Left ventricle myocardium inferior (tissue), 1 donor: ENCODE measurements around the gene ALCAM. TPM values are rescaled to one million over a fixed set of nuclear protein-coding genes. Genes with fewer than 3 reads are reported as not detected.
A peak's percentile ranks its signal among the peaks of the same experiment; 100 is the strongest.

Experiments
- DNase-seq: peaks from one replicate; pipeline ENCODE4 v3.0.0-alpha.2; 2020
- H3K27ac ChIP-seq: fragments of 200-600 bp; replicated peaks from 2 replicates; pipeline ENCODE4 v1.8.0; 2021
- H3K27me3 ChIP-seq: fragments of 200-600 bp; 2 replicates; pipeline ENCODE4 v1.8.0; 2021; ENCODE audit warnings: low read depth
- H3K36me3 ChIP-seq: fragments of 200-600 bp; 2 replicates; pipeline ENCODE4 v1.8.0; 2021
- H3K4me1 ChIP-seq: fragments of 200-600 bp; 2 replicates; pipeline ENCODE4 v1.8.0; 2021
- H3K4me3 ChIP-seq: fragments of 200-600 bp; 2 replicates; pipeline ENCODE4 v1.8.0; 2021; ENCODE audit warnings: mild to moderate bottlenecking, moderate library complexity
- H3K9me3 ChIP-seq: fragments of 200-600 bp; replicated peaks from 2 replicates; pipeline ENCODE4 v1.8.0; 2021
- CTCF ChIP-seq: fragments of 200-600 bp; IDR thresholded peaks from 2 replicates; pipeline ENCODE4 v1.8.0; 2021; ENCODE audit warnings: antibody characterized with exemption, mild to moderate bottlenecking, borderline replicate concordance
- intact Hi-C: fragments of 100-400 bp; cut with micrococcal nuclease; formaldehyde crosslinking; loops from one replicate; pipeline ENCODE4 v1.11.0; 2022
- total RNA-seq: library from RNA; stranded (reverse); fragmentation: NEBNext Ultra II Directional; extraction: Animal tissue kit (Norgen Biotek cat#: 25700); gene quantifications from one replicate; pipeline ENCODE4 v1.2.1, GENCODE V29; 2021
- donor health status: DM: no; HTN: yes; CAD: no; lungs with severe emphysema.

Gene ALCAM
- total RNA-seq, 1 donor from 2014 or later, result 3.7 TPM

GRCh38 chr3:105513886-105514285 is 147.2 kb downstream of the ALCAM start:
- DNase-seq, result no peak
- Histone ChIP-seq H3K27me3 (no peaks in the 10 kb centered on the region), H3K4me1 (no peaks in the 10 kb centered on the region), H3K27ac (no peak overlapping the region), H3K9me3 (no peaks in the 10 kb centered on the region), H3K36me3 (no peaks in the 10 kb centered on the region), H3K4me3 (no peak overlapping the region)
- TF ChIP-seq CTCF, result no peak
- intact Hi-C loops, result no loop called here

DNA sequence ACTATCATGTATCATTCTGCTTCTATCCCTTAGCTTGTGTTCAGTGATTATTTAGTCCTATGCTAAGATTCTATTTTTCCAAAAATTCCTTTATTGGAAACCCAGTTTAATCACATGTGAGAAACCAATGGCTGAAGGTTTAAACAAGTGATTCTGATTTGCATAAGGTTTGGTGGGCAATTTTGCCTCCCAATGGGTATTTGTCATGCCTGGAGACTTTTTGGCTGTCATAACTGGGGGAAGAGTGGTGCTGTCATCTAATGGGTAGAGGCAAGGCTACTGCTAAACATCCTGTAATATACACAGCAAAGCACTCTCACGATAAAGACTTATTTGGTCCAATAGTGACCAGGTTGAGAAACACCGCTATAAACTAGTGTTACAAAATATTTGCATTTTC is 148.7 kb downstream of the ALCAM start:
- DNase-seq, result no peak
- no peak overlapping the region for H3K27ac ChIP-seq
- H3K9me3 ChIP-seq, result no peaks in the 10 kb centered on the region
- H3K36me3 ChIP-seq, result no peaks in the 10 kb centered on the region
- no peak for TF ChIP-seq CTCF
- H3K4me1 ChIP-seq, result no peaks in the 10 kb centered on the region
- no peaks in the 10 kb centered on the region for H3K27me3 ChIP-seq
- H3K4me3 ChIP-seq, result no peak overlapping the region
- intact Hi-C loops, result no loop called here

DNA sequence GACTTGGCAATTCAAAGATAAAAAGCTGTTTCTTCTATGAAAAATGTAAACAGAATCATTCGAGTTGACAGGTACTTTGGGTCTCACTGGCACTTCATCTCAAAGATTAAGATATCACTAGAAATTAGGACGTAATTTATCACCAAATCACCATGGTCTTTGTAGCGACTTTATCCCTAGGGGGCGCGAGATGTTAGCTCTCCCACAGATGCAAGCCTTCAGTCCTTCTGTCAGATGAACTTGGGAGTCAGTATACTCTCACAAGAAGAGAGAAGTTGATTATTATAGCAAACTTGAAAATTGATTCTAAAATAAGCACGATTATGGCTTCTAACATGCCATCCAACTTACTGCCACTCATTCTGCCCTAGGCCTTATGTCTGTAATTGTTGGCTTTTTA is 150.3 kb downstream of the ALCAM start:
- TF ChIP-seq CTCF, result no peak
- H3K9me3 ChIP-seq, result no peaks in the 10 kb centered on the region
- no peak overlapping the region for H3K27ac ChIP-seq
- intact Hi-C loops, result no loop called here
- H3K4me1 ChIP-seq, result no peaks in the 10 kb centered on the region
- no peak overlapping the region for H3K4me3 ChIP-seq
- no peaks in the 10 kb centered on the region for H3K36me3 ChIP-seq
- DNase-seq, result no peak
- H3K27me3 ChIP-seq, result no peaks in the 10 kb centered on the region

- intact Hi-C loops, result no loop called here
- TF ChIP-seq CTCF, result no peak
- Histone ChIP-seq H3K36me3 (no peaks in the 10 kb centered on the region), H3K9me3 (no peaks in the 10 kb centered on the region), H3K27ac (no peak overlapping the region), H3K4me1 (no peaks in the 10 kb centered on the region), H3K27me3 (no peaks in the 10 kb centered on the region), H3K4me3 (no peak overlapping the region)
- DNase-seq, result no peak
Observed at GRCh38 chr3:105518203-105518602, 151.5 kb downstream of the ALCAM start.

DNA sequence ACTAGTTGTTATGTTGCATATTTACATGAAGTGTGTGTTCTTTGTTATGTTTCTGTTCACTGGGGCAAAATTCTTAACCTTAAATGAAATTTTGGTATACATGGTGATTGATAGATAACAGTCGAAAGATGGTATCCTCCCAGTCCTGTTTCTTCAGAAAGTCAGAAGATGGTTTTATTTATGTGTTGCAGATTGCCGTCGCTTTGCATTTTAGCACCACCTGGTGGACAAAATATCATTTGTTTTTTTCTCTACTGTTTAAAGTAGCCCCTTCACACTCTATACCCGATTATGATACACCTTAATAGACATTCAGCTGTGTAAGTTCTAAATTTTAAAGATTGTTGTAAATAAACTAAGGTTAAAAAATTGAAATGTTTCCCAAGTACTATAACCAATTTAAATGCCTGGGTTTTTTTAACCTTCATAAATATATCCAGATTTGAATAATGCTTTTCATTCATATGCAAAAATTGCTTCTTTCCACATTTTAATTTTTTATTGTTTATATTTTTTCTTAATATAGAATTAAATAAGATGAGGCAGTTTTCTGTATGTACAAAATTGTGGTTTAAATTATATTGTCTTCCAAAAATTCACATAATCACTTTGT is 152.2 kb downstream of the ALCAM start:
- no peaks in the 10 kb centered on the region for H3K4me1 ChIP-seq
- H3K4me3 ChIP-seq, result no peak overlapping the region
- no peaks in the 10 kb centered on the region for H3K27me3 ChIP-seq
- no peak for DNase-seq
- no peak overlapping the region for H3K27ac ChIP-seq
- H3K9me3 ChIP-seq, result no peaks in the 10 kb centered on the region
- intact Hi-C loops, result no loop called here
- no peaks in the 10 kb centered on the region for H3K36me3 ChIP-seq
- peak; percentile 74 for TF ChIP-seq CTCF
